ENCODE data around the gene COBLL1.

Gene COBLL1

GRCh38 chr2:164754157-164755093 is 87.2 kb downstream of the COBLL1 start:
- Histone ChIP-seq H2BK120ac (ENCODE audit: low read depth, low read length) (no peak overlapping the region), H3K27ac (ENCODE audit: low read depth, low read length) (no peak overlapping the region), H3K4ac (ENCODE audit: low read depth, low read length) (no peak overlapping the region), H4K5ac (ENCODE audit: low read length) (no peak overlapping the region), H3K4me2 (ENCODE audit: low read length) (no peak overlapping the region), H3K56ac (ENCODE audit: low read length) (no peak overlapping the region), H3K18ac (ENCODE audit: low read length) (no peak overlapping the region), H2AK5ac (ENCODE audit: low read length) (no peak overlapping the region), H2BK5ac (ENCODE audit: low read length) (no peak overlapping the region), H3K36me3 (ENCODE audit: control insufficient read depth, insufficient read depth, low read length) (no peaks in the 10 kb centered on the region), H3K4me1 (ENCODE audit: control insufficient read depth, low read depth, low read length) (no peaks in the 10 kb centered on the region), H4K8ac (ENCODE audit: low read depth, low read length) (no peak overlapping the region), H2BK15ac (replicated peaks; ENCODE audit: low read depth) (no peak overlapping the region), H3K9ac (ENCODE audit: low read length) (no peak overlapping the region), H3K79me1 (ENCODE audit: low read length) (no peaks in the 10 kb centered on the region), H3K23ac (ENCODE audit: low read length) (no peak overlapping the region), H3K79me2 (ENCODE audit: control insufficient read depth, insufficient read depth, low read length) (no peaks in the 10 kb centered on the region), H3K4me3 (ENCODE audit: low read length) (no peak overlapping the region), H3K27me3 (ENCODE audit: insufficient read depth, low read length, poor library complexity) (no peaks in the 10 kb centered on the region)
- DNase-seq = no peak
- no CpG with 5 or more reads among the region's 10 CpGs for WGBS (ENCODE audit: extremely low coverage, insufficient coverage, low lambda C conversion rate)

DNA sequence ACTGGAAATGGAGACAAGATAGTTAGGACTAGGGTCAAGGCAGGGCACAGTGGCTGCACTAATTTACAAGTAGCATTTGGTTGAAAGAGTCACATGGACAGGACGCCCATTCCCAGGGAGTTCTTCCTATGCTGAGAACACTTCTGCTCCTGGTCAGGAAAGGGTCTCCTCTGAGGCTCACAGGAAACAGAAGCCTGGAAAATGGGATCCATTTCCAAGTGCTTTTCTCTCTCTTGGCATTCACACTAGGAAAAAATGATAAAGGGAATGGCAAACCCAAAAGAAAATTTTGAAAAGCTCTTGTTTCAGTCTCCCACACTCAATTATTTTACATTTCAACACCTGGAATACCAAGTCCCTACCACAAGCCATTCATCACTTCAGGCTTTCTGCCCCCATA is 88.7 kb downstream of the COBLL1 start:
- no CpG with 5 or more reads among the region's 1 CpG for WGBS (ENCODE audit: extremely low coverage, insufficient coverage, low lambda C conversion rate)
- Histone ChIP-seq H3K18ac (ENCODE audit: low read length) (no peak overlapping the region), H3K36me3 (ENCODE audit: control insufficient read depth, insufficient read depth, low read length) (no peaks in the 10 kb centered on the region), H3K4ac (ENCODE audit: low read depth, low read length) (no peak overlapping the region), H3K27ac (ENCODE audit: low read depth, low read length) (no peak overlapping the region), H3K79me1 (ENCODE audit: low read length) (no peaks in the 10 kb centered on the region), H3K4me2 (ENCODE audit: low read length) (no peak overlapping the region), H3K4me1 (ENCODE audit: control insufficient read depth, low read depth, low read length) (no peaks in the 10 kb centered on the region), H3K56ac (ENCODE audit: low read length) (no peak overlapping the region), H3K4me3 (ENCODE audit: low read length) (no peak overlapping the region), H3K79me2 (ENCODE audit: control insufficient read depth, insufficient read depth, low read length) (no peaks in the 10 kb centered on the region), H4K5ac (ENCODE audit: low read length) (no peak overlapping the region), H2BK15ac (replicated peaks; ENCODE audit: low read depth) (no peak overlapping the region), H3K27me3 (ENCODE audit: insufficient read depth, low read length, poor library complexity) (no peaks in the 10 kb centered on the region), H3K23ac (ENCODE audit: low read length) (no peak overlapping the region), H2AK5ac (ENCODE audit: low read length) (no peak overlapping the region), H4K8ac (ENCODE audit: low read depth, low read length) (no peak overlapping the region), H2BK120ac (ENCODE audit: low read depth, low read length) (no peak overlapping the region), H2BK5ac (ENCODE audit: low read length) (no peak overlapping the region), H3K9ac (ENCODE audit: low read length) (no peak overlapping the region)
- no peak for DNase-seq

- no peak for DNase-seq
- Histone ChIP-seq H3K56ac (ENCODE audit: low read length) (no peak overlapping the region), H4K8ac (ENCODE audit: low read depth, low read length) (no peak overlapping the region), H3K18ac (ENCODE audit: low read length) (no peak overlapping the region), H2BK120ac (ENCODE audit: low read depth, low read length) (no peak overlapping the region), H3K27me3 (ENCODE audit: insufficient read depth, low read length, poor library complexity) (no peaks in the 10 kb centered on the region), H2BK15ac (replicated peaks; ENCODE audit: low read depth) (no peak overlapping the region), H3K27ac (ENCODE audit: low read depth, low read length) (no peak overlapping the region), H4K5ac (ENCODE audit: low read length) (no peak overlapping the region), H3K79me2 (ENCODE audit: control insufficient read depth, insufficient read depth, low read length) (no peaks in the 10 kb centered on the region), H3K79me1 (ENCODE audit: low read length) (no peaks in the 10 kb centered on the region), H3K36me3 (ENCODE audit: control insufficient read depth, insufficient read depth, low read length) (no peaks in the 10 kb centered on the region), H3K4me2 (ENCODE audit: low read length) (no peak overlapping the region), H2BK5ac (ENCODE audit: low read length) (no peak overlapping the region), H2AK5ac (ENCODE audit: low read length) (no peak overlapping the region), H3K9ac (ENCODE audit: low read length) (no peak overlapping the region), H3K23ac (ENCODE audit: low read length) (no peak overlapping the region), H3K4me1 (ENCODE audit: control insufficient read depth, low read depth, low read length) (peaks cover 1% of the 10 kb centered on the region), H3K4me3 (ENCODE audit: low read length) (no peak overlapping the region), H3K4ac (ENCODE audit: low read depth, low read length) (no peak overlapping the region)
- no CpG with 5 or more reads among the region's 3 CpGs for WGBS (ENCODE audit: extremely low coverage, insufficient coverage, low lambda C conversion rate)
These were observed 93.7 kb downstream of the COBLL1 start for GRCh38 chr2:164747783-164748433.

- no peak for DNase-seq
- Histone ChIP-seq H3K23ac (ENCODE audit: low read length) (no peak overlapping the region), H3K27ac (ENCODE audit: low read depth, low read length) (no peak overlapping the region), H2BK15ac (replicated peaks; ENCODE audit: low read depth) (no peak overlapping the region), H3K9ac (ENCODE audit: low read length) (no peak overlapping the region), H3K79me2 (ENCODE audit: control insufficient read depth, insufficient read depth, low read length) (no peaks in the 10 kb centered on the region), H2BK5ac (ENCODE audit: low read length) (no peak overlapping the region), H2AK5ac (ENCODE audit: low read length) (no peak overlapping the region), H3K4me3 (ENCODE audit: low read length) (no peak overlapping the region), H3K4me1 (ENCODE audit: control insufficient read depth, low read depth, low read length) (peaks cover 1% of the 10 kb centered on the region), H3K4me2 (ENCODE audit: low read length) (no peak overlapping the region), H4K5ac (ENCODE audit: low read length) (no peak overlapping the region), H3K56ac (ENCODE audit: low read length) (no peak overlapping the region), H3K4ac (ENCODE audit: low read depth, low read length) (no peak overlapping the region), H3K18ac (ENCODE audit: low read length) (no peak overlapping the region), H2BK120ac (ENCODE audit: low read depth, low read length) (no peak overlapping the region), H4K8ac (ENCODE audit: low read depth, low read length) (no peak overlapping the region), H3K27me3 (ENCODE audit: insufficient read depth, low read length, poor library complexity) (no peaks in the 10 kb centered on the region), H3K36me3 (ENCODE audit: control insufficient read depth, insufficient read depth, low read length) (no peaks in the 10 kb centered on the region), H3K79me1 (ENCODE audit: low read length) (no peaks in the 10 kb centered on the region)
- no CpG with 5 or more reads among the region's 1 CpG for WGBS (ENCODE audit: extremely low coverage, insufficient coverage, low lambda C conversion rate)
These were observed 94.5 kb downstream of the COBLL1 start for GRCh38 chr2:164747140-164747539.

DNA sequence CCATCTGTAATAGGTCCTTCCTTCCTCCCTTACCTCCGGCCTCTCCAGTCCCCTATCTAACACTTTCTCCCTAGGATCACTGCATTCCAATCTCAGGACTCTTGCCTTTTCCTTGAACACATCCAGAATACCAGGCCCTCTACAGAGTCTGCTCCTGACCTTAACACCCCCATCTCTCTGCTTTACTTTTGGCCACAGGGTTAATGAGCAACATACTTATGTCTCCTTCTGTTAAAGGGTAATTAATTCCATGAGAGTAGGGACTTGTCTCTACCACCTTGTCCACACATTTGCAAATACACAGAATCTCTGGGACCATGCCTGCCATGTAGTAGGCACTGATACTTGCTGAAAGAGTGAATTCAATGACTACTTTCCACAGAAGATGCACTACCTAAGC is 94.9 kb downstream of the COBLL1 start:
- Histone ChIP-seq H2AK5ac (ENCODE audit: low read length) (no peak overlapping the region), H3K27ac (ENCODE audit: low read depth, low read length) (no peak overlapping the region), H2BK15ac (replicated peaks; ENCODE audit: low read depth) (no peak overlapping the region), H3K36me3 (ENCODE audit: control insufficient read depth, insufficient read depth, low read length) (no peaks in the 10 kb centered on the region), H3K18ac (ENCODE audit: low read length) (no peak overlapping the region), H3K56ac (ENCODE audit: low read length) (no peak overlapping the region), H3K4me3 (ENCODE audit: low read length) (no peak overlapping the region), H2BK120ac (ENCODE audit: low read depth, low read length) (no peak overlapping the region), H4K5ac (ENCODE audit: low read length) (no peak overlapping the region), H3K79me1 (ENCODE audit: low read length) (no peaks in the 10 kb centered on the region), H2BK5ac (ENCODE audit: low read length) (no peak overlapping the region), H3K4ac (ENCODE audit: low read depth, low read length) (no peak overlapping the region), H3K4me1 (ENCODE audit: control insufficient read depth, low read depth, low read length) (peaks cover 1% of the 10 kb centered on the region), H3K4me2 (ENCODE audit: low read length) (no peak overlapping the region), H3K27me3 (ENCODE audit: insufficient read depth, low read length, poor library complexity) (no peaks in the 10 kb centered on the region), H3K9ac (ENCODE audit: low read length) (no peak overlapping the region), H4K8ac (ENCODE audit: low read depth, low read length) (no peak overlapping the region), H3K79me2 (ENCODE audit: control insufficient read depth, insufficient read depth, low read length) (no peaks in the 10 kb centered on the region), H3K23ac (ENCODE audit: low read length) (no peak overlapping the region)
- WGBS (ENCODE audit: extremely low coverage, insufficient coverage, low lambda C conversion rate) = no CpG with 5 or more reads among the region's 1 CpG
- DNase-seq = peak; percentile 69
